ENCODE results near the gene COLEC12. TPM values are rescaled to one million over a fixed set of nuclear protein-coding genes. Genes with fewer than 3 reads are reported as not detected.

The COLEC12 gene
- total and polyA plus RNA-seq, 2 donors (not counting 3 experiments of a cell fraction or from before 2014, with no cell fraction given): 8.0 to 17.1 TPM

- Histone ChIP-seq H3K4me1 (ENCODE audit: control insufficient read depth, extremely low read depth, insufficient read depth, low read length) (no peaks in the 10 kb centered on the region), H3K4me2 (ENCODE audit: insufficient read depth, low read length) (no peak overlapping the region), H4K20me1 (replicated peaks; ENCODE audit: control insufficient read depth, extremely low read depth, insufficient read depth, low read length) (no peaks in the 10 kb centered on the region), H3K9ac (replicated peaks; ENCODE audit: extremely low read depth, insufficient read depth, low read length) (no peak overlapping the region), H3K79me2 (ENCODE audit: control insufficient read depth, insufficient read depth, low read length) (no peaks in the 10 kb centered on the region), H2AFZ (ENCODE audit: low read depth, low read length) (no peak overlapping the region), H3K36me3 (ENCODE audit: control insufficient read depth in 2 of 2, extremely low read depth in 1 of 2, insufficient read depth in 2 of 2, low read length in 2 of 2) (no peaks in the 10 kb centered on the region), H3K4me3 (replicated peaks in 1 of 3; ENCODE audit: insufficient read depth in 1 of 3, low read depth in 1 of 3, low read length in 3 of 3) (no peak overlapping the region), H3K27me3 (ENCODE audit: control insufficient read depth in 2 of 2, insufficient read depth in 2 of 2, low read length in 2 of 2) (no peaks in the 10 kb centered on the region), H3K9me3 (replicated peaks; ENCODE audit: control insufficient read depth, insufficient read depth, low read length) (no peaks in the 10 kb centered on the region), H3K9me1 (replicated peaks; ENCODE audit: control insufficient read depth, extremely low read depth, insufficient read depth, low read length) (no peaks in the 10 kb centered on the region), H3K27ac (ENCODE audit: insufficient read depth, low read depth, low read length) (no peak overlapping the region)
- FAIRE-seq: no peak
- ChIA-PET CTCF (no interaction called here), POLR2A (no interaction called here)
- no TSS peak for BruUV-seq (replicated peaks)
- DNase-seq (ENCODE audit: low read depth, low spot score): no peak
- intact Hi-C loops (cut with micrococcal nuclease): no loop called here
- TF ChIP-seq EZH2 (IDR thresholded peaks at IDR 0.05; ENCODE audit: borderline replicate concordance, low read depth, low read length, severe bottlenecking): no peak
- no peak for TF ChIP-seq MYC (IDR thresholded peaks at IDR 0.05; ENCODE audit: low read depth, low read length)
- TF ChIP-seq, protein P1, sequence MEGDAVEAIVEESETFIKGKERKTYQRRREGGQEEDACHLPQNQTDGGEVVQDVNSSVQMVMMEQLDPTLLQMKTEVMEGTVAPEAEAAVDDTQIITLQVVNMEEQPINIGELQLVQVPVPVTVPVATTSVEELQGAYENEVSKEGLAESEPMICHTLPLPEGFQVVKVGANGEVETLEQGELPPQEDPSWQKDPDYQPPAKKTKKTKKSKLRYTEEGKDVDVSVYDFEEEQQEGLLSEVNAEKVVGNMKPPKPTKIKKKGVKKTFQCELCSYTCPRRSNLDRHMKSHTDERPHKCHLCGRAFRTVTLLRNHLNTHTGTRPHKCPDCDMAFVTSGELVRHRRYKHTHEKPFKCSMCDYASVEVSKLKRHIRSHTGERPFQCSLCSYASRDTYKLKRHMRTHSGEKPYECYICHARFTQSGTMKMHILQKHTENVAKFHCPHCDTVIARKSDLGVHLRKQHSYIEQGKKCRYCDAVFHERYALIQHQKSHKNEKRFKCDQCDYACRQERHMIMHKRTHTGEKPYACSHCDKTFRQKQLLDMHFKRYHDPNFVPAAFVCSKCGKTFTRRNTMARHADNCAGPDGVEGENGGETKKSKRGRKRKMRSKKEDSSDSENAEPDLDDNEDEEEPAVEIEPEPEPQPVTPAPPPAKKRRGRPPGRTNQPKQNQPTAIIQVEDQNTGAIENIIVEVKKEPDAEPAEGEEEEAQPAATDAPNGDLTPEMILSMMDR (IDR thresholded peaks at IDR 0.05; ENCODE audit: extremely low read depth in 1 of 2, insufficient read depth in 1 of 2, low read depth in 1 of 2, low read length in 2 of 2): no peak
- TF ChIP-seq JUN (IDR thresholded peaks at IDR 0.05; ENCODE audit: borderline replicate concordance, insufficient read depth, insufficient read length, low read depth): no peak
- TF ChIP-seq POLR2A (IDR thresholded peaks at IDR 0.05; ENCODE audit: low read depth, low read length): no peak
- TF ChIP-seq POLR2AphosphoS5 (IDR thresholded peaks at IDR 0.05; ENCODE audit: insufficient read depth, low read depth, low read length): no peak
- TF ChIP-seq, protein P2, sequence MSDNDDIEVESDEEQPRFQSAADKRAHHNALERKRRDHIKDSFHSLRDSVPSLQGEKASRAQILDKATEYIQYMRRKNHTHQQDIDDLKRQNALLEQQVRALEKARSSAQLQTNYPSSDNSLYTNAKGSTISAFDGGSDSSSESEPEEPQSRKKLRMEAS (IDR thresholded peaks at IDR 0.05; ENCODE audit: insufficient read depth, insufficient read length): no peak
- TF ChIP-seq GATA2 (IDR thresholded peaks at IDR 0.05; ENCODE audit: insufficient read depth, insufficient read length, low read depth, low read length): no peak
- no peak for TF ChIP-seq FOS (IDR thresholded peaks at IDR 0.05; ENCODE audit: borderline replicate concordance, insufficient read depth, low read length)
- dilution Hi-C loops (cut with MboI; ENCODE audit: extremely low pct_ligation_motif_present, low sequenced_read_pairs): no loop called here
Measured at GRCh38 chr18:366466-367061, 133.9 kb downstream of the COLEC12 start.
